HS-5 (cell line): ENCODE results near the gene COPS4.
"Not testable (repeated sequence)": the region's sequence is repeated elsewhere in the genome, so short reads cannot be mapped to it uniquely, and the experiment has no call there.

Source experiments
- DNase-seq: peaks from one replicate; pipeline ENCODE4 v3.0.0-alpha.2; 2012; ENCODE audit warnings: low read depth

Gene COPS4

DNA sequence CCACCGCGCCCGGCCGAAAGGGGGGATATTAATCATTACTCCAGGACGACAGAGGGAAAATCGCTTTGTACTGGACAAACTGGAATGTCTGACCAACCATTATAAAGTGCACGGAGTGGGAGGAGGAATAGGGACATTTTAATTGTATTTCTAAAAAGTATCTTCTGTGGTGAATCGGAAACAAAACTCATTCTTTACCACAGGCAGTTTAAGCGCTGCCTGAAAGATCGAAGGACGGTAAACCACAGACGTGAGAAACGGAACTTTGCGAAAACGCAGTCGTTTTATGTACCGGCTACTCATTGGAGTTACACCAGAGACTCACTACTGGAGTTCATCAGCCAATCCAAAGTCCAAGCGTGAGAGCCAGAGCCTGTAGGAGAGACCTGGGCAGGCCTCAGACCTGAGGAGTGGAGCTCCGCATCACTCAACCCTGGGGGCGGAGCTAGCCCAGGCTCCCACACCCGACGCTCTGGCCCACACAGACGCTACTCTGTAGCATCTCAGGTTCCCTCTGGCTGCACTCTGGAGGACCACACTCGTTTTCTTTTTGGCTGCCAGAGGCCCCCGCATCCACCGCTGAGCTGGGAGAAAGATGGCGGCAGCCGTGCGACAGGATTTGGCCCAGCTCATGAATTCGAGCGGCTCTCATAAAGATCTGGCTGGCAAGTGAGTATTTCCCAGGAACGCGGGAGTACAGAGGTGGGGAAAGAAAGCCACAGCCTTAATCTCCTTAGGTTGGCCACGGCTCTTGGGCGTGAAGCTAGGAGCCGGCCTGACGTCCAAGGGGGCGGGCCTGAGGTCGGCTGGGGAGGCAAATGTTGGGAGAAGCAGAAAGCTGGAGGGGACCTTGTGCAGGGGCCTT, at the start of gene COPS4:
TSS of gene COPS4 (plus strand) at position 554 of the 865 bp plus-strand sequence. CDS start at position 596, 42 bp downstream.
- peak; percentile 99 for DNase-seq

DNA sequence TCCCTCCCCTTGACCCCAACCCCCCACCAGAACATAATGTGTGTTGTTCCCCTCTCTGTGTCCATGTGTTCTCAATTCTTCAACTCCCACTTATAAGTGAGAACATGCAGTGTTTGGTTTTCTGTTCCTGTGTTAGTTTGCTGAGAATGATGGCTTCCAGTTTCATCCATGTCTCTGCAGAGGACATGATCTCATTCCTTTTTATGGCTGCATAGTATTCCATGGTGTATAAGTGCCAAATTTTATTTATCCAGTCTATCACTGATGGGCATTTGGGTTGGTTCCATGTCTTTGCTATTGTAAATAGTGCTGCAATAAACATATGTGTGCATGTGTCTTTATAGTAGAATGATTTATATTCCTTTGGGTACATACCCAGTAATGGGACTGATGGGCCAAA, 47.5 kb upstream of the COPS4 start:
- DNase-seq, result not testable (repeated sequence)

DNA sequence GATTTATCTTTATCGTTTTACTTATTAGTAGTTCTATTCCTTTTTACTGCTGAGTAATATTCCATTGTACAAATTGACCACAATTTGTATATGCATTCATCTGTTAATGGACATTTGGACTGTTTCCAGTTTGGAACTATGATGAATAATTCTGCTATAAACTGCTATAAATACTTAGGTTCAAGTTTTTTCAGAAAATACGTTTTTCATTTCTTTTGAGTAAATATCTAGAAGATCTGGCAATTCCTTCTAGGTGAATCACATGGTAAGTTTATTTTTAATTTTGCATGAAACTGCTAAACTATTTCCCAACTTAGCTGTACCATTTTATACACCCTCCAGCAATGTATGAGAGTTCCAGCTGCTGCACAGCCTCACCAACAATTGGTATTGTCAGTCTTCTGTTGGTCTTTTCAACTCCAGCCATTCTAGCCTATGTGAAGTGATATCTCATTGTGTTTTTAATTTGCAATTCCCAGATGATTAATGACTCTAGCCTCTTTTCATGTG, 46.6 kb upstream of the COPS4 start:
- DNase-seq, result no peak

DNA sequence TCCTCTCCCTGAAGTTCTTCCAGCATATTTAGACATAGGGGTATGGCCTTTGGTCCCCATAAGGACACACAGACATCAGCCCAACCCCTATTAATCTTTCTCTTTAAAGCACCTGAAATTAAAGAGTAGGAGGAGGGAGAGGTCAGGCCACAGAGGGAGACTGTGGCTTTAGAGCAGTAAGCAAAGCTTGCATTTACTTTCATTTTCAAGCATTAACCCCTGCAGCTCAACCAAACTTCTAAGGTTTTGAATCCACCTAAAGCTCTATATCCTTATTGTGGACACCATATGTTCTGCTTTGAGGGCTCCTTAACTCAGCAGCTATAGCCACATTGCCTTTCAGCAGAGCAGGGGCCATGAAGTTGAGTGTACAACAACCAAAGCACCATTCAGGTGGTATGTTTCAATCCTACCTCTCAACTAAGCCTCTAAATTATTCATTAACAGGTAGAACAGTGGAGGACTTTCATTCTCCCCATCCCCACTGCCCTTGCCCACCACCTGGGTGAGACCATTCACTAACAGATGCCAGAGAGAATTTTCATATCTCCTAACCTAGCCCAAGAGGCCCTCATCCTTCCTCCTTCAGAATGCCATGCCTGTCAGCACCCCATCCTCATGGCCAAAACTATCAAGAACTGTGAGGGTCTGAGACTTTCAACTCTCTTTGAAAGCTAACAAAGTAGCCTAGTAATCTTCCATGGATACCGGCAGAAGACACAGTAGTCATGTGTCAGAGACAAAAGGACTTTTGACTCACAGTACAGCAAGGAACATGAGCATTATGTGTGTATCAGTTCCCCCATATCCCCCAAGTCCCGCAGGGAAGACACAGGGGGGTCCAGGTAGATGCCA, 45.2 kb upstream of the COPS4 start:
- no peak for DNase-seq

DNA sequence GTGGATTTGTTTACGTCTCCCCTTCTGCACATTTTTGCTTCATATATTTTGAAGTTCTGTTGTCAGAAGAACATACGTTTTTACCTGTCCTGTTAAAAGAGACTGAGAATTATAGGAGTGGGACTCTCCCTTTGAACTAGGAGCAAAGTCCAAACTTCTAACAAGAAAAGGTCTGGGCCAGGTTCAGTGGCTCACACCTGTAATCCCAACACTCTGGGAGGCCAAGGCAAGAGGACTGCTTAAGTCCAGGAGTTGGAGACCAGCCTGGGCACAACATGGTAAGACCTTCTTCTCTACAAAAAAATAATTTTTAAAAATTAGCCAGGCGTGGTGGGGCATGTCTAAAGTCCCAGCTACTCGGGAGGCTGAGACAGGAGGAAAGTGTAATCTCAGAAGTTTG, 40.1 kb upstream of the COPS4 start:
- DNase-seq, result no peak

DNA sequence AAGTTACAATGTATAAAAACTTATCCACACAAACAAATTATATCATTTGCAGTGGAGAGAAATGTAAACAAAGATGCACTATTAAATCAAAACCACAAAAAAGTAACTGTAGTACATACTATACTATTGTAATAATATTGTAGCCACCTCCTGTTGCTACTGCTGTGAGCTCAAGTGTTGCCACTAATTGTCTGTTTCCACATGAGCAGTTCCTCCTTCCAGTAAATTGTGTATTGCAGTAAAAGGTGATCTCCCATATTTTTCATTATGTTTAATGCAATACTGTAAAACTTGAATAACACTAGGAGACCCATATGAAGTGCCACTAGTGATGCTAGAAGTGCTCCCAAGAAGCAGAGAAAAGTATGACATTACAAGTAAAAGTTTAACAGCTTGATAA, 36.1 kb upstream of the COPS4 start:
- no peak for DNase-seq

DNA sequence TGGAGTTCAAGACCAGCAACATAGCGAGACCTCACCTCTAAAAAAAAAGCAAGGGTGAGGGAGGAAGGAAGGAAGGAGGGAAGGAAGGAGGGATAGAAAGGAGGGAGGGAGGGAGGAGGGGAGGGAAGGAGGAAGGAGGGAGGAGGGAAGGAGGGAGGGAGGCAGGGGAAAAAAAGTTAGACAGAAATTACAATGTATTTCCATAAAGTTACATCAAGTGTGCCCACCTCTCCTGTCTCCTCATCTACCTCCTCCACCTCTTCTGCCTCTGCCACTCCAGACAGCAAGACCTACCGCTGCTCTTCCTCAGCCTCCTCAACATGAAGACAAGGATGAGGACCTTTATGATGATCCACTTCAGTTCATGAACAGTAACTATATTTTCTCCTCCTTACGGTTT, 32.7 kb upstream of the COPS4 start:
- DNase-seq, result no peak

DNA sequence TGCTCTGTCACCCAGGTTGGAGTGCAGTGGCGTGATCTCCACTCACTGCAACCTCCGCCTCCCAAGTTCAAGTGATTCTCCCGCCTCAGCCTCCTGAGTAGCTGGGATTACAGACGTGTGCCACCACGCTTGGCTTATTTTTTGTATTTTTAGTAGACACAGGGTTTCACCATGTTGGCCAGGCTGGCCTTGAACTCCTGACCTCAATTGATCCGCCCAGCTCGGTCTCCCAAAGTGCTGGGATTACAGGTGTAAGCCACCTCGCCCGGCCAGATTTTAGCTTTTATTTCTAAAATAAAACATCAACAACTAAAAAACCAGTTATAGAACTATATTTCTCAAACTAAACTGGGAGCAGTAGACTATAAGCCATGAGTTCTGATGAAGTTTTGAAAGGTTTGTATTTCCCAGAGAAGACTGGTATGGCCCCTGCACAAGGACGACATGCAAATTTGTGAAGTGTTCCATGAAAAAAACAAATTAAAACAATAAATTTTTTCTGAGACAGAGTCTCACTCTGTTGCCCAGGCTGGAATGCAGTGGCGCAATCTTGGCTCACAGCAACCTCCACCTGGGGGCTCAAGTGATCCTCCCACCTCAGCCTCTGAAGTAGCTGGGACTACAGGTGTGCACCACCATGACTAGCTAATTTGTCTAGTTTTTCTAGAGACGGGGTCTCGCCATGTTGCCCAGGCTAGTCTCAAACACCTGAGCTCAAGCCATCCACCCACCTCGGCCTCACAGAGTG, 31.8 kb upstream of the COPS4 start:
- DNase-seq, result not testable (repeated sequence)

DNA sequence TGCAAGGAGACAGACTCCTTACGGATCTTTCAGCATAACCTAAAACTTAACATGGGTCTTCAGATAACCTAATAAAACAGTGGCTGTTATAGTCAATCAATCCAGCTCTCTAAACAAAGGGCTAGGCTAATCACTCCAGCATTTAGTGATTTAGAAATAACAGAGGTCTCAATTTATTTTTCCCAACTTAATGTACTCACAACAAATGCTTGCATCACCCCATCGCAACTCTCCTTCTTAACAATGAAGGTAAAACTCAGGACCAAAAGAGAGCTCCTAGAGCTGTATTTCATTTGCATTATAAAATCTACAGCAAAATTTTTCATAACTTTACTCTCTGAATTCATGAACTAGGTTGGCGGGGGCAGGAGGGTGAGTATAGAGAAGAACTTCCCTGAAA, 25.5 kb upstream of the COPS4 start:
- DNase-seq, result no peak

DNA sequence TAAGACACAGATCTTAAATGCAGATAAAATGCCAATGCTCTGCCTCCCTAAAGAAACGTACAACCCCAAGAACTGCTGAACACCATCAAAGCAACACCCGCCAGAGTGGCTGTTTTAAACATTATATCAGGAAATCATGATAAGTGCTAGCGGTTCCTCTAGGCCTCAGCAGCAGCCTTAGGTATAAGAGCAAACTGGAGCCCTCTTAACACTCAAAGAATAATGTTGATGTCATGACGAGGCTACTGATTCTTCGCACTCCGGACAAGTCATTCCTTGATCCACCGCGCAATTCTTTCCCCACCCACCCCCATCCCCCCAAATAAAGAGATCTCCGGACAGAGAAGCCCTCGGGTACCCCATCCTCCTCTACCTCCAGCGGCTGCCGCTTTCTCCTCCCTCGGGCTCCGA, 24.9 kb upstream of the COPS4 start:
- no peak for DNase-seq

DNA sequence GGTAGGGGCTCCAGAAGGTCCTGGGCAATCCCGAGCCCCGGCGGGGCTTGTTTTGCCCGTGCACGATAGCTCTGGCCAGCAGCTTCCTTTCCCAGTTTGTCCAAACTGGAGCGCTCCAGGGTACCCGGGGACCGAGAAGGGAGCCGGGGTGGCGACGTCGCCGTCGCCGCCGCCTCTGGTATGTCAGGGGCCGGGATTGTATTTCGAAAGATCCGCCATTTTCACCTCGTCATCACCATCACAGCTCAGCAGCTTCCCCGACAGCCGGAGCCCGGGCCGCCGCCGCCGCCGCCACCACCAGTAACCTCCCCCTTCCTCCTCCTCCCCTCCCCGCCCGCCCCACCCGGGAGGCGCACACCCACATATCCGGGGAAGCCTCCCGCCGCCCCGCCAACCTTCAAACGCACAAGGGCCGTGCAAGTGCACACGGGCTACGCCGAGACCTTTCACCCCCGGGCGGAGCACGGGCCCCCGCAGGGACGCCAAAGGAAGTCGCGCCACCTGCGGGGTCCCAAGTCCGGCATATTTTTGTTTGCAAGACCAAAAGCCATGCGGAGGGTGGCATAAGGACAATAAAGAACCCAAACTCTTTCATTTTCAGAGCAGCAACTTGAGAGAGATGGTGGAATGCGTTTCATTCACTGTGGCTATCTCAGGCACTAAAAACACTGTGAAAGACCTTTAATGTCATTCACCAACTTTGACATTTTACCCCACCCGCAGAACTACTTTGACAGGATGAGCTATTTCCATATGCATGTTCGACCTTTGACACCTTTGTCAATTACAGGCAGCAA, 24.3 kb upstream of the COPS4 start, which contains the start of gene LIN54:
TSS of gene LIN54 (minus strand) at position 302 of the 797 bp plus-strand sequence. CDS start 25,979 bp downstream, outside the sequence.
- no peak for DNase-seq

DNA sequence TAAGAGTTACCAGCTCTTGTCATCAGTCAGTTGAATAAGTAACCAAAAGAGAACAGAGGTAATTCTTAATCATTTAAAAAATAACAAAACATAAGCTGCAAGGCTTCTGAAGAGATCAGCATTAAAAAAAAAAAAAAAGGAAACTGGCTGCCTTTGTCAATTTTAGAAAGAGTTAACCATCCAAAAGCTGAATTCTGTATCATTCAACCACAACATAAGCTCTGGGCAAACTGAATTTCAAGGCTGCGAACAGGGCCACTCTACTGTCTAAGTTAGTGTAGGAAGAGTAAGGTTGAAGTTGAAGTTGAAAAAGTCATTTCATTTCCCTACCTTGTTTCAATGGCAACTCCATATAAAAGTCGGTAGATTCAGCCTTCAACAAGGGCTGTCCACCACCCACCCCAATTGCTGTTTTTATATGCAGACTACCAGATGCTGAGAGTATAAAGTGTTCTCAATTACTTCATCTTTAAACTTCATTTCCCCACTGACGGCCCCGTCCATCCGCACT, 23.2 kb upstream of the COPS4 start:
- DNase-seq, result no peak

DNA sequence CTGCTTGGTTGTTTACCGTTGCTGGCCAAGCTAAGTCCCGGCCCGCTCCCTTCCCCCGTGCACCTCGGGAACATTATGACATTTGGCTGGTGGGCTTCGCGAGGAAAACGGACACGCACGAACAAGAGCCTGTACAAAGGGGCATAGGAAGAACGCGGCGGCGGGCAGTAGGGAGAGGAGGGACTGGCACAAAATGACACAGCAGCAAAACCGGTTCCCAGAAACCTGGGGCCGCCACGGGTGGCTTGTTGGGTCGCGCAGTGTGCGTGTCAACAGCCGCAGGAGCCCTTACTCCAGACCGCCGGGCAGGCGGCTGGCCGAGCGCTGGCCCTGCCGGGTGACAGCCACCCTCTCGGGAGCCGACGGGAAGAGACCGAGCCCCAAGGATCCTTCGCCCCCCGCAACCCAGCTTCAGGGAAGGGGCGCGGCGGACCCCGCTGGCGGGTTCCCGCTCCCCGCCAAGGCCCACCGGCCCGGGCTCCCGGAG, 22.7 kb upstream of the COPS4 start:
- no peak for DNase-seq

DNA sequence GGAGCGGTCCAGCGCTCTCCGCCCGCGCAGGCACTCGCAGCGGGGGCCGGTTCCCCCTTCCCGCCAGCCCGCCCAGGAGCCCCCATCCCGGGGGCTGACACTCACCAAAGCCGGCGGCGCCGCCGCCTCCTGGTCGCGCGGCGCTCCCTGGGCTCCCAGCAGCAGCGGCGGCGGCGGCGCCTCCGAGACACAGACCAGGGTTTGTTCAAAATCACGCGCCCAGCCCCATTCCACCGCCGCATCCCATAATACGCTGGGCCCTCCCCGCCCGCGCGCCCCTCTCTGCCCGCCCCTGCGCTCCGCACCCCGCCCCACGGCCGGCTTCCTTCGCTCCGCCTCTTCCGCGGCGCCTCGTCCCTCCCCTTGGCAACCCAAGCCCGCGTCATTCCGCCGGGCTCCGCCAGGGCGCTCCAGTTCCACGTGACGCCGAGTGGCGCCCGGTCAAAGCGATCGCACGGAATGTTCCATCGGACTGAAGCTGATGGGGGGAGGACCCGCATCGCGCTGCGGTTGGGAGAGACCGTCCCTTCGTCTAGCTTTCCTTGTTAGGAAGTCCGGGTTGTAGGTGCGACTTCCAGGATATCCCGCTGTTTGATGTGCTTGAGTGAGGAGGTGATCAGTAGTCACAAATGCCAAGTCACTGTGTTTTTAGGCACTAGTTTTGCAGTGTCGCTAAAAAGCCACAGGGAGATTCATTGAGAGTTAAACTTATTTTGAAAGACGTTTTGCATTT, 22.1 kb upstream of the COPS4 start:
- DNase-seq, result peak; percentile 92

DNA sequence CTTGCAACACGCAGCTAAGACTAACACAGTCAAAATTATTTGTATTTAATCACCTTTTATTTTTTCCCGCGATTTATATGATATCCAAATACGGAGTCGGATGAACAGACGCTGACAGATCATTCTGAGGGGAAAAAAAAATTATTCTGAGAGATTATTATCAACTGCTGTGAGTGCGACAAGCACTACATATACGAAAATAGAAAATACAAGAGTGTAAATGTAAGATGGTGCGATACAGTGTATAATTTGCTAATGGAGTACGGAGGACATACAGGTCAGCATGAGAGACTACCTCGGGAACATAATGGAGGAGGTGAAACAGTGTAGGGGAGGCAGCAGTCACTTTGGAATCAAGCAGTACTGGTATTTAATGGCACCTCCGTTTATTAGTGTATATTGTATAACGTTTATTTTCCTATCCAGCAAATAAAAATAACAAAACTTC, 21.5 kb upstream of the COPS4 start:
- no peak for DNase-seq

DNA sequence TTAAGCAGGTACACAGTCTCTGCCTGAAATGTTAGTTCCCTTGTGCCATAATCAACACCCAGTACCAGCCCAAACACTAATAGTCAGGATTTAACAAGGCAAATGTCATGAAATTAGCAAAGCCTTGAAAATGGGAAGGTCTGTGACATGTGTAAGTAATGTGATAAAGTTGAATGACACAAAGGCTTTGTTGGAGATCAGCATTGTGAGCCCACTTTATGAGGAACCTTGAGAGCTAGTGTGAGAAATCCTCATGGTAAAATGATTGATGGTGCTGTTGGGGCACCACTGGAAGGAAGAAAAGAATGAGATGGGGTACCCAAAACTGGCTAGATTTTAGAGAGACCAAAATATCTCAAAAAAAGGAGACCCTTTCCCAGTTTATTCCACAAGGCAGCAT, 21.1 kb upstream of the COPS4 start:
- DNase-seq, result no peak

DNA sequence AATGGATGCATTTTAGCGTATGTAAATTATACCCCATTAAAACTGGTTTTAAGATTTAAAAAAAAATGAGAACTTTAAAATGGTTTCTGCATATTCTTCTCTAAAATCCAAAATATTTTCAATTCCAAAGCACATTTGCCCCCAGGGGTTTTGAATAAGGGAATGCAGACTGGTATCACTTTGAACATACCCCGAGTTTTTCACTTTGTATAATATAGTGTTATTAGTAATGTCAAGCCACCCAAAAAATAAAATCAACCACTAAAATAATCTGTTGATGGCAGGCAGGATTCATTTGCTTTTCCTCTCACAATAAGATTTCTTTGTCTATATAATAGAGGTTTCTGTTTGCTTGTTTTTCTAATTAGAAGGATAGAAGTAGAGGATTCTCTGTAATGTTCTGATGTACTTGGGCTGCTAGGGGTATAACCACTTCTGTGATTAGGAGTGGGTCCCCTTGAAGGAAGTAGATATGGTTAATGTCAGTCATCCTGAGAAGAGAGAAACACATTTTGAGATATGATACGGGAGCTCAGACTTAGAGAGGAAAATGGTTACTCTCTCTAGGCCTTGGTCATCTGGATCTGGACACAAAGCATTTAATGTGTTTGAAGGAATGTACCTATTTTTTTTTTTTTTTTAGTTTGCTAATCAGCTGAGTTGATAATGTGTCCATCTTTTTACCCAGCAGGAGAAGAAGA, 15.0 kb upstream of the COPS4 start:
- DNase-seq, result no peak

DNA sequence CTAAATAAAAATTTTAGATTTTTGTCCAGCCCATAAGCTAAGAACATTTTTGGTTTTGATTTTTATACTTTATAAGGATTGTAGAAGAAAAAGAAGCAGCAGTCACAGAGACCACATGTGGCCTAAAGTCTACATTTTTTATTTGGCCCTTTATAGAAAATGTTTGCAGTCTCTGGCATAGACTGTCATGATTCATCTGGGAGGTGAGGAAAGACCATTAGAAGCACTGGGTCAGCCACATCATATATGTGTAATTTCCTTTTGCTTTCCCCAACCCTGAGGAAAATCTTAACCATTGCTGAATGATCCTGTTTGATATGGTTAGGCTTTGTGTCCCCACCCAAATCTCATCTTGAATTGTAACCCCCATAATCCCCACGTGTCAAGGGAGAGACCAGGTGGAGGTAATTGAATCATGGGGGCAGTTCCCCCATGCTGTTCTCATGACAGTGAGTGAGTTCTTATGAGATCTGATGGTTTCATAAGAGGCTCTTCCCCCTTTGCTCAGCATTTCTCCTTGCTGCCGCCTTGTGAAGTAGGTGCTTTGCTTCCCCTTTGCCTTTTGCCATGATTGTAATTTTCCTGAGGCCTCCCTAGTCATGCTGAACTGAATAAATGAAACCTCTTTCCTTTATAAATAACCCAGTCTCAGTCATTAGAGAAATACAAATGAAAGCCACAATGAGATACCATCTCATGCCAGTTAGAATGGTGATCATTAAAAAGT, 12.1 kb upstream of the COPS4 start:
- DNase-seq, result no peak

DNA sequence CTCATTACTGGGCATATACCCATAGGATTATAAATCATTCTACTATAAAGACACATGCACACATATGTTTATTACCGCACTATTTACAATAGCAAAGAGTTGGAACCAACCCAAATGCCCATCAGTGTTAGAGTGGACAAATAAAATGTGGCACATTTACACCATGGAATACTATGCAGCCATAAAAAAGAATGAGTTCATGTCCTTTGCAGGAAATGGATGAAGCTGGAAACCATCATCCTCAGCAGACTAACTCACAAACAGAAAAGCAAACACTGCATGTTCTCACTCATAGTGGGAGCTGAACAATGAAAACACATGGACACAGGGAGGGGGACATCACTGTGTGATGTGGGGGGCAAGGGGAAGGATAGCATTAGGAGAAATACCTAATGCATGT, 11.4 kb upstream of the COPS4 start:
- not testable (repeated sequence) for DNase-seq
